Measurements from ENCODE around the gene GLRB. TPM values are rescaled to one million over a fixed set of nuclear protein-coding genes. Genes with fewer than 3 reads are reported as not detected.

The GLRB gene
- total RNA-seq, 1 donor from 2014 or later: not detected

DNA sequence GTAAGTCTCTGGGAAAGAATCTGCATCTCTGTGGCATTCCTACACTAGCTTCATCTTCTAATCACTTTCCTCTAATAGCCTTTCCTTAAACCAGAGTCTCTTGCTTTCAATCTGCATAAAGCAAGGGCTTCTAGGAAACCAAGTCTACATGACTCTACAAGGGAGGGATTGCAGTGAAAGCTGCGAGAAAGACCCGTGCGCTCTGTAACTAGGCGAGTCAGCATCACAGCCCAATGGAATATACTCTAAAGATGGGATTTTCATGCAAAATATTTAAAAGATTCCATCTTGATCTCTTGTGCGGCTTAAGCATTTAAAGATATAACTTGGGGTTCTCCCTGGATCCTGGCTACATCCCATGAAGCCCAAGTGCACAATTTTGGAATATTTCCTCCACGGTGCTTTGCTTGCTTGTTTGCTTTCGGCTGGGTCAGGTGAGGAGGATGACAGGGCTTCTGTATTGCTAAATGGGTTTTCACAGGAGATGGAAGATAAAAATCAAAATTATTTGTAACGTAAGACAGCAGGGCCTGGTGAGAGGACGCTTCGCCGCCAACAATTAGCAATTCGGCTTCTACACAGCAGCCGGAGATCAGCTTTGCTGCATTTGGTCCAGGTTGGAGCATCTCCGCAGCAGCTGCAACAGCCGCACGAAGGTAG, 143.9 kb downstream of the GLRB start:
- Mint-ChIP-seq H3K36me3 (ENCODE audit: low read depth) (no peaks in the 10 kb centered on the region), H3K9me3 (peaks cover 3% of the 10 kb centered on the region), H3K4me3 (no peak overlapping the region), H3K4me1 (no peaks in the 10 kb centered on the region), H3K27me3 (peaks cover 18% of the 10 kb centered on the region), H3K27ac (no peak overlapping the region)
- ChIA-PET POLR2A (no interaction called here), CTCF (no interaction called here)
- intact Hi-C loops (cut with micrococcal nuclease): no loop called here
- TF ChIP-seq CTCF (IDR thresholded peaks at IDR 0.05): no peak
- DNase-seq: no peak
- no peak for ATAC-seq (ENCODE audit: low read depth)

DNA sequence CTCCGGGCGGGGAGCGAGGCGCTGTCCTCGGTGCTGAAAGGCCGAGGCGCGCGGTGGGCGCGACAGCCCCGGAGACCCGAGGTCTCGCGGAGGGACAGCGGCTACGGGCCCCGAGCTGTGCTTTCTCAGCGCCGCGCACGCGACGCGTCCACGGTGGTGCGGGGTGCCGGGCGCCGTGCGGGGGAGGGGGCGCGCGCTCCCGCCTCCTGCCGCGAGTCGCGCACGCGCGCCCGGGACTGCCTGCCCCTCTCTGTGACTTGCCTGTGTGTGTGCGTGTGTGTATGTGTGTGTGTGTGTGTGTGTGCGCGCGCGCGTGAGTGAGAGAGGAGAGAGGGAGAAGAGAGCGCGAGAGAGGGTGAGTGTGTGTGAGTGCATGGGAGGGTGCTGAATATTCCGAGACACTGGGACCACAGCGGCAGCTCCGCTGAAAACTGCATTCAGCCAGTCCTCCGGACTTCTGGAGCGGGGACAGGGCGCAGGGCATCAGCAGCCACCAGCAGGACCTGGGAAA, 144.5 kb downstream of the GLRB start, which contains the start of gene GRIA2:
Gene GRIA2 (plus strand): TSS at position 358 of the 511 bp plus-strand sequence. CDS start 315 bp downstream, outside the sequence.
- peaks cover 18% of the 10 kb centered on the region for H3K27me3 Mint-ChIP-seq
- H3K4me1 Mint-ChIP-seq: no peaks in the 10 kb centered on the region
- no peak within 1 kb of the TSS for H3K4me3 Mint-ChIP-seq
- no peak for DNase-seq
- intact Hi-C loops (cut with micrococcal nuclease): no loop called here
- no peak for ATAC-seq (ENCODE audit: low read depth)
- no peak for TF ChIP-seq CTCF (IDR thresholded peaks at IDR 0.05)
- no peak within 1 kb of the TSS for H3K27ac Mint-ChIP-seq
- peaks cover 3% of the 10 kb centered on the region for H3K9me3 Mint-ChIP-seq
- ChIA-PET CTCF (no interaction called here), POLR2A (no interaction called here)
- H3K36me3 Mint-ChIP-seq (ENCODE audit: low read depth): no peaks in the 10 kb centered on the region

DNA sequence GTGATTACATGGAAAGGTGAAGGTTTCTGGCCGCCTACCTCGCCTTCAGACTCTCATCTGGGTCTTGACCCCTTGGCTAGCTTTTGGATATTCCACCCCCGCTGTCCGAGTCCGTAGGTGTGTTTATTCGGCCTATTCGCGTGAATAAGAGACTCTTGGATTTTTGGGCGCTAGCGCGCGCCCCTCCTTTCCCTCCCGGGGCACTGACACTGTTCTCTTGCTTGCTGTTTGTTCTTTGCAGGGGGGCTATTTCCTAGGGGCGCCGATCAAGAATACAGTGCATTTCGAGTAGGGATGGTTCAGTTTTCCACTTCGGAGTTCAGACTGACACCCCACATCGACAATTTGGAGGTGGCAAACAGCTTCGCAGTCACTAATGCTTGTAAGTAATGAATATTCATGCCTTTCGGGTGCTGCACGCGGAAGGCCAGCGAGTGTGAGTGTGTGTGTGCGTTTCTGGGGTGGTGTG, 145.5 kb downstream of the GLRB start:
- H3K27ac Mint-ChIP-seq: no peak overlapping the region
- ATAC-seq (ENCODE audit: low read depth): no peak
- ChIA-PET CTCF (no interaction called here), POLR2A (no interaction called here)
- no peak overlapping the region for H3K4me3 Mint-ChIP-seq
- H3K4me1 Mint-ChIP-seq: no peaks in the 10 kb centered on the region
- intact Hi-C loops (cut with micrococcal nuclease): no loop called here
- peaks cover 18% of the 10 kb centered on the region for H3K27me3 Mint-ChIP-seq
- no peak for DNase-seq
- peaks cover 3% of the 10 kb centered on the region for H3K9me3 Mint-ChIP-seq
- no peaks in the 10 kb centered on the region for H3K36me3 Mint-ChIP-seq (ENCODE audit: low read depth)
- TF ChIP-seq CTCF (IDR thresholded peaks at IDR 0.05): no peak

Other genes with a start within 250 kb of the GLRB start
- not detected in 2 replicates for gene PDGFC, start 104.4 kb upstream of the GLRB start, total RNA-seq
- gene GRIA2, start 144.6 kb downstream of the GLRB start, total RNA-seq: not detected in 2 replicates

Data from activated B cell treated with CpG ODN at 0.5 μM for 24 hours (primary cell).